Sigmoid colon (tissue), 7 donors: ENCODE results near the gene TMEM44. TPM values are rescaled to one million over a fixed set of nuclear protein-coding genes. Genes with fewer than 3 reads are reported as not detected.
A peak's percentile ranks its signal among the peaks of the same experiment; 100 is the strongest.

ENCODE experiments used
- DNase-seq: peaks from one replicate; pipeline ENCODE4 v3.0.0-alpha.2; 2019
- H3K27ac ChIP-seq, 4 donors: fragments of 200-600 bp; sonication (generic); one replicate each; pipeline ENCODE4 v1.5.1; 2016 to 2019; ENCODE audit warnings: mild to moderate bottlenecking in 1 of 4
- H3K27me3 ChIP-seq, 3 donors: fragments of 200-600 bp; sonication (generic); one replicate each; pipeline ENCODE4 v1.5.1; 2019; ENCODE audit warnings: mild to moderate bottlenecking in 1 of 3
- H3K36me3 ChIP-seq, 4 donors: fragments of 200-600 bp; sonication (generic); one replicate each; pipeline ENCODE4 v1.5.1; 2016 to 2019
- H3K4me1 ChIP-seq, 4 donors: fragments of 200-600 bp; sonication (generic); one replicate each; pipeline ENCODE4 v1.5.1; 2017 to 2019
- H3K4me3 ChIP-seq, 4 donors: fragments of 200-600 bp; sonication (generic); one replicate each; pipeline ENCODE4 v1.5.1; 2017 to 2019; ENCODE audit warnings: mild to moderate bottlenecking in 2 of 4, moderate library complexity in 1 of 4
- H3K9me3 ChIP-seq, 4 donors: fragments of 200-600 bp in 3 of 4; sonication (generic) in 3 of 4; one replicate each; pipeline versions ENCODE4 v1.5.1 to v1.6.1; 2013 to 2019
- CTCF ChIP-seq, 4 experiments: fragments of 450-650 bp in 3 of 4; fragments of 200-600 bp in 1 of 4; IDR thresholded peaks; one replicate each; pipeline ENCODE4 v1.5.1; 2016 to 2019; ENCODE audit warnings: antibody characterized with exemption in 4 of 4, mild to moderate bottlenecking in 3 of 4, moderate library complexity in 2 of 4
- EP300 ChIP-seq, 4 donors: sonication (generic); formaldehyde crosslinking; IDR thresholded peaks; one replicate each; pipeline ENCODE4 v1.6.1; 2017; ENCODE audit warnings: antibody characterized with exemption in 4 of 4
- POLR2A ChIP-seq, 2 donors: fragments of 450-650 bp; IDR thresholded peaks; one replicate each; pipeline ENCODE4 v1.6.1; 2016; ENCODE audit warnings: antibody characterized with exemption in 2 of 2, mild to moderate bottlenecking in 2 of 2, moderate library complexity in 2 of 2
- POLR2AphosphoS5 ChIP-seq, 4 donors: sonication (generic); formaldehyde crosslinking; IDR thresholded peaks; one replicate each; pipeline ENCODE4 v1.6.1; 2017; ENCODE audit warnings: antibody characterized with exemption in 4 of 4
- WGBS, 2 donors: extraction: QIAGEN DNeasy Blood & Tissue Kit; methylation state at CpG; one replicate each; pipeline ENCODE4 v1.1.7; 2013; 5-methylcytosine and 5-hydroxymethylcytosine counted together
- intact Hi-C: fragments of 100-400 bp; cut with DNase I; formaldehyde crosslinking; loops from one replicate; pipeline ENCODE4 v1.15.1; 2023
- polyA plus RNA-seq, 3 donors: library from polyadenylated mRNA; stranded (reverse); fragments of 200-250 nt; gene quantifications; one replicate each; pipeline ENCODE4 v1.2.3, GENCODE V29; 2013
- total RNA-seq, 4 donors: library from RNA; depleted of rRNA; stranded (reverse); fragments of >200 nt; gene quantifications; one replicate each; pipeline ENCODE4 v1.1.0, GENCODE V29; 2016
- donor health status: healthy with polysubstance abuse.
- donor health status: Bipolar disorder and iron deficiency.
- donor health status: healthy.

The TMEM44 gene
- total and polyA plus RNA-seq, 7 donors, result 2.0 to 25.8 (median 11.9) TPM

GRCh38 chr3:194637541-194638400, 4.6 kb upstream of the TMEM44 start:
- H3K4me1 ChIP-seq, result peaks cover 0 to 2% (median under 1%) of the 10 kb centered on the region in 4 donors
- H3K9me3 ChIP-seq, result no peaks in the 10 kb centered on the region
- H3K27me3 ChIP-seq, result no peaks in the 10 kb centered on the region
- intact Hi-C loops, result no loop called here
- DNase-seq, result peak; percentile 56
- H3K4me3 ChIP-seq, result no peak overlapping the region
- H3K27ac ChIP-seq, result no peak overlapping the region
- TF ChIP-seq EP300 (IDR thresholded peaks at IDR 0.05) (no peak), POLR2A (IDR thresholded peaks at IDR 0.05) (no peak), CTCF (IDR thresholded peaks at IDR 0.05) (no peak)
- WGBS, 2 donors, result 96% methylated on average over 22 of the region's 22 CpGs
- H3K36me3 ChIP-seq, result peaks cover 0 to 29% (median 9%) of the 10 kb centered on the region in 4 donors

- 54 to 73% methylated on average over 3 of the region's 3 CpGs for WGBS, 2 donors
- Histone ChIP-seq H3K4me3 (no peak overlapping the region), H3K27me3 (no peaks in the 10 kb centered on the region), H3K36me3 (peaks cover 0 to 22% (median 8%) of the 10 kb centered on the region in 4 donors), H3K9me3 (no peaks in the 10 kb centered on the region), H3K27ac (no peak overlapping the region), H3K4me1 (peaks cover 0 to 9% (median 3%) of the 10 kb centered on the region in 4 donors)
- TF ChIP-seq EP300 (IDR thresholded peaks at IDR 0.05) (no peak), POLR2A (IDR thresholded peaks at IDR 0.05) (no peak), CTCF (IDR thresholded peaks at IDR 0.05) (no peak), POLR2AphosphoS5 (IDR thresholded peaks at IDR 0.05) (no peak)
- DNase-seq, result no peak
- intact Hi-C loops, result no loop called here
Observed at GRCh38 chr3:194637066-194637465, 3.8 kb upstream of the TMEM44 start.

- Histone ChIP-seq H3K9me3 (no peaks in the 10 kb centered on the region), H3K4me3 (peak overlapping the region; percentile 33 to 69 (median 61)), H3K27ac (peak overlapping the region; percentile 65 to 71 (median 67)), H3K4me1 (peaks cover 0 to 10% (median 3%) of the 10 kb centered on the region in 4 donors), H3K27me3 (no peaks in the 10 kb centered on the region), H3K36me3 (no peaks in the 10 kb centered on the region)
- intact Hi-C loops, result no loop called here
- WGBS, 2 donors, result 1 to 2% methylated on average over 56 of the region's 56 CpGs
- peak; percentile 60 for DNase-seq
- TF ChIP-seq CTCF (IDR thresholded peaks at IDR 0.05) (no peak), EP300 (IDR thresholded peaks at IDR 0.05) (no peak), POLR2A (IDR thresholded peaks at IDR 0.05) (no peak), POLR2AphosphoS5 (IDR thresholded peaks at IDR 0.05) (no peak)
Observed at GRCh38 chr3:194632809-194633348, 340 bp downstream of the TMEM44 start.

GRCh38 chr3:194632226-194632808, 902 bp downstream of the TMEM44 start:
- Histone ChIP-seq H3K36me3 (no peaks in the 10 kb centered on the region), H3K27me3 (no peaks in the 10 kb centered on the region), H3K9me3 (no peaks in the 10 kb centered on the region), H3K4me1 (peaks cover 0 to 10% (median 3%) of the 10 kb centered on the region in 4 donors), H3K4me3 (peak overlapping the region; percentile 31 to 69 (median 61)), H3K27ac (peak overlapping the region in 3 of 4 donors; percentile 67 to 71 (median 67))
- TF ChIP-seq CTCF (IDR thresholded peaks at IDR 0.05), result no peak
- no peak for TF ChIP-seq POLR2AphosphoS5 (IDR thresholded peaks at IDR 0.05)
- TF ChIP-seq EP300 (IDR thresholded peaks at IDR 0.05), result no peak
- no peak for TF ChIP-seq POLR2A (IDR thresholded peaks at IDR 0.05)
- peak; percentile 62 for DNase-seq
- WGBS, 2 donors, result 42 to 74% methylated on average over 11 of the region's 11 CpGs
- intact Hi-C loops, result no loop called here
